SHP77 (cell line): ENCODE data around the gene DNAJC16.

Experiments
- DNase-seq, 2 experiments: peaks; one replicate each; lab custom pipeline; 2025; lab: John Stamatoyannopoulos, UW

DNAJC16 gene

DNA sequence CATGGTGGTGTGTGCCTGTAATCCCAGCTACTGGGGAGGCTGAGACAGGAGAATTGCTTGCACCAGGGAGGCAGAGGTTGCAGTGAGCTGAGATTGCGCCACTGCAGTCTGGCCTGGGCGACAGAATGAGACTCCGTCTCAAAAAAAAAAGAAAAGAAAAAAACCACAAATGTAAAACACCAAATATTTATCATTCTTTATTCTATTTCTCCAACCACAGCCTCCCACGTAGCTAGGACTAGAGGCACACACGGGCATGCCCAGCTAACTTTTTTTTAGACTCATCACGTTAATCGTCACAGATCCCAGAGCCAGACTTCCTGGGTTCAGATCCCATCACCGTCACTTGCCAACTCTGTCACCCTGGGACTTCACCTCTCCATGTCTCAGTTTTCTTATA is 13.5 kb downstream of the DNAJC16 start:
- DNase-seq = no peak

- no peak for DNase-seq
Observed at GRCh38 chr1:15541231-15541792, 14.7 kb downstream of the DNAJC16 start.

DNA sequence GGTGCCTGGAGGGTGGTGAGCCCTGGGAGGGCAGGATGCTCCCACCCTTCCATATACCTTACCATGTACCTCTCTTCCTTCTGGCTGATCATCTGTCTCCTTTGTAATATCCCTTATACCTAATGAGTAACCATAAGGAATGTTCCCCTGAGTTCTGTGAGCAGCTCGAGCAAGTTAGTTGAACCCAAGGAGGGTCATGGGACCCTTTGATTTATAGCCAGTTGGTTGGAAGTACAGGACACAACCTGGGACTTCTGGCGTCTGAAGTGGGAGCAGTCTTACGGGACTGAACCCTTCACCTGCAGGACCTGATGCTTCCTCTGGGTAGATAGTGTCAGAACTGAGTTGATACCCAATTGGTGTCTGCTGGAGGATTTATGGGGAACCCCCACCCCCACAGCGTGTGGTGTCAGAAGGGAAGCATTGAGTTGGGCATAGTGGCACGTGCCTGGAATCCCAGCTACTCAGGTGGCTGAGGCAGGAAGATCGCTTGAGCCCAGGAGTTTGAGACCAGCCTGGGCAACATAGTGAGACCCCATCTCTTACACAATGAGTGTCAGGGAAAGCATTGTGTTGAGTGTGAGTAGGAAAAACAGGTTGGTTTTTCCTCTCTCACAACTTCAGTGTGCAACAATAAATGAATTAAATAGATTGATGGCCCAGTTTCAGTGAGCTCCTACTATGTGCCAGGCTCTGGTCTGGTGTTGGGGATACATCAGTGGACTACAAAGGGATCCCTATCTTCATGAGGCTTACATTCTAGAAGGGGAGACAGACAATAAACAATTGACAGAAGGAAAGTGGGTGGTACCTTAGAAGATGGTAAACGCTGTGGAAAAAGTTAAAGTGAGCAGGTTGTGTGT is 16.0 kb downstream of the DNAJC16 start:
- DNase-seq = no peak

- DNase-seq = no peak
Observed at GRCh38 chr1:15543251-15543588, 16.6 kb downstream of the DNAJC16 start.

- DNase-seq = no peak
Observed at GRCh38 chr1:15543589-15544568, 17.2 kb downstream of the DNAJC16 start.

GRCh38 chr1:15546641-15547040 is 20.0 kb downstream of the DNAJC16 start:
- no peak for DNase-seq

- DNase-seq = no peak
Observed at GRCh38 chr1:15550573-15550972, 23.9 kb downstream of the DNAJC16 start.

GRCh38 chr1:15557008-15557407 is 30.4 kb downstream of the DNAJC16 start:
- DNase-seq = no peak

GRCh38 chr1:15557594-15557993 is 30.9 kb downstream of the DNAJC16 start:
- no peak for DNase-seq

- no peak for DNase-seq
Observed at GRCh38 chr1:15558516-15558915, 31.9 kb downstream of the DNAJC16 start.

- DNase-seq = no peak
Observed at GRCh38 chr1:15559189-15559810, 32.7 kb downstream of the DNAJC16 start.

DNA sequence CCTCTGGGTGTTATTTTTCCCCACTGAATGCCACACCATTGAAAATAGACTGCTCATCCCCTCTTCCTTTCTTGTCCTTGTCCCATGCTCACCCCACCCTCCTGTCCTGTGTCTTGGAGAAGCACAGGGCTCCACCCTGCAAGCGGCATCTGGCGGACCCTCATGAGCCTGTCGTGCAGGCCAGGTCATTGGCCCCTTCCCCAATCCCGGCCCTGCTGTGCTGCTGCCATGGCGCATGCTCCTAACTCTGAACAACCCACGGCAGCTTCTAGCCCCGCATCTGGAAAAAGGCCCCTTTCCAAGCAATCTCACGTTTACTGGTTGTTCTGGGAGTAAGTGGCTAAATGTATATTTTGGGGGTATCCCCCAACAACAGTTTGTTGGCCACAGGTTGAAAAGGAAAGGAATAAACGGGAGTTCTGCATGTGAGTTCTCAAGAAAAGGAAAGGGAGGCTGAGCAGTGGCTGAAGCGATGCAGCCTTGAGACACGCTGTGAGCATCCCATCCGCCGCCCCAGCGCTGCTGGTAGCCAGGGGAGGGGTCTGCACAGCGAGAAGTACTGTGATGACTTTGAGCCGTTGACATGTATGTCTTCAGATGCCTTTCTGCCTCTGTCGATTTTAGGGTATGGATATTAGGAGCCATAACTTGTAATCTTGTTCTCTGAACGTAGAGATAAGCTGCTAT is 41.9 kb downstream of the DNAJC16 start:
- DNase-seq = no peak

DNA sequence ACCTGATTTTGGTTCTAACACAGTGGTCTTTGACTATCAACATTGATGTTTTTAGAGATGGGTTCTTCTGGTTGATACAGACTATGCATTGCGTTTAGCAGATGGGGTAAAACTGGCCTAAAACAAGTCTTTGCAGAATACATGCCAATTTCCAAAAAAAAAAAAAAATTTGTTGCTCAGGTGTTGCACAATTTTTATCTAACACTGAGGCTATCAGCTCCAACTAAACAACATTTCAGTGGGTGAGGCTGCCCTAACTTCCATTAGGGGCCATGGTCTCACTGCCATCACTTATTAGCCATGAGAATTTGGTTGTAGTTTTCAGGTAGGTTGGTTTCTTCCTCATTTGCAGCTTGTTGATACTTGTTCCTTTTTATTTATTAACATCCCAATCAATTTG is 44.2 kb downstream of the DNAJC16 start:
- no peak for DNase-seq

GRCh38 chr1:15571266-15571665 is 44.6 kb downstream of the DNAJC16 start:
- DNase-seq = no peak

DNA sequence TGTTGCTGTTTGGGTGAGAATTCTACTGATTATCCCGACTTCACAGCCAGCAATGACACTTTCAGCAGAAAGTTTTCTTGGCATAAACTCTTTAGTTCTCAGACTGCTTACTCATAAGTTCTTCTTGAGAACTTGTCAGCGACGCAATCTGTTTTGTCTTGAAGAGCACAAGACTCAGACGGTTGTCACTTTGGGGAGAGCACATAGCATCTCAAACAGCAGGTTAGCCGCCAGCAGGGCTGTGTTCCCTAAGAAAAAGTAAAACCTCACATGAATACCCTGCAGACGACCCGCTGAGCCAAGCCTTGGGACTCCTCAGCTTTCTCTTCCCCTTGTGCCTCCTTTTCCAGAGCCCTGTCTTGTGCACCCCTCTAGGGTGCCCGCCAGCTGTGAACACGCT is 46.8 kb downstream of the DNAJC16 start:
- DNase-seq = no peak

- no peak for DNase-seq
Observed at GRCh38 chr1:15574741-15575140, 48.1 kb downstream of the DNAJC16 start.

DNA sequence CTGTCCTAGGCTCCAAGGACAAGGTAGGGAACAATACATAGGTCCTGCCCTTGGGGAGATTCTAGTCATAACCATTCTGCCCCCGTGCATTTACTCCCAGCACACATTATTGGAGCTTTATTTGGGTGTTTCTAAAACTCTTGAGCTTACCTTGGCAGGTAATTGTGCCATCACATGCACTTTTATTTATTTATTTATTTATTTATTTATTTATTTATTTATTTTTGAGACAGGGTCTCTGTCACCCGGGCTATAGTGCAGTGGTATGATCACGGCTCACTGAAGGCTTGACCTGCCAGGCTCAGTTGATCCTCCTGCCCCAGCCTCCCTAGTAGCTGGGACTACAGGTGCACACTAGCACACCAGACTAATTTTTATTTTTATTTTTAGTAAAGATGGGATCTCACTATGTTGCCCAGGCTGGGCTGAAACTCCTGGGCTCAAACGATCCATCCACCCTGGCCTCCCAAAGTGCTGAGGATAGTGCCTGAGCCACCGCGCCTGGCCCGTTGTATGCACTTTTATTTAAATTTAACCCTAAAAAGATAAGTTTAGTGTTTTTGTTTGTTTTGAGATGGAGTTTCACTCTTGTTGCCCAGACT is 49.0 kb downstream of the DNAJC16 start:
- DNase-seq = no peak

DNA sequence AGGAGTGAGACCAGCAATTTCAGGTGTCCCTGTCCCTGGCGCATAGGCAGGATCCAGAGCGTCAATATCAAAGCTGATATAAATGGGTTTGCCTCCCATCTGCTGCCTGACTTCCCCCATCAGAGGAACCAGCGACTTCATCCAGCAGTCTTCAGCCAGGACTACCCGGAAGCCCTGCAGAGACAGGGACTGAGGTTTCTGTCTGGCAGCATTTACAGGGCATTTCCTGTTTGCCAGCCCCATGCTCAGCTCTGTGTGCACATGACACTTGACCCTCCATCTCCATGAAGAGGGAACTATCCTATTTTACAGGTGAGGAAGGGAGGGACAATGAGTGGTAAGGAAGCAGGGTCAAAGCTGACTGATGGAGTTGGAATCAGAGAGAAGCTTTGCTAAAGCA is 51.0 kb downstream of the DNAJC16 start:
- DNase-seq = peak in 1 of 2 experiments; percentile 13

- no peak for DNase-seq
Observed at GRCh38 chr1:15578921-15579682, 52.5 kb downstream of the DNAJC16 start.

DNA sequence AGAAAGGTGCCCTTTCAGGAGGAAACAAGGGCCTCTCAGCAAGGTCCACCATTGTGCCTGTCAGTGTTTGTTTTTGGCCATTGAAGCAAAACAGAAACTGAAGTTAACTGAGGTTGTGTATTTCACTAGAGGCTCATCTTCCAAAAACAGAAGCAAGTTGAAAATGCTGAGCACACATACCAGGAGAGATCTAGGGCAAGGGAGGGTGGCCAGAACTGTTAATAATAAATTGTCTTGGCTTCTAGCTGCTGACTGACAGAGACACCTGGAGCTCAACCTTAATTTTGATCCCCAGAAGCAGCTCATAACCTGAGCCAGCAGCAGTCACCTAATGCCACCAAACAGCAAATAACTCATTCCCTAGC is 53.0 kb downstream of the DNAJC16 start:
- no peak for DNase-seq
